Cerebellar cortex (tissue), 1 donor: Measurements from ENCODE around the gene PPA2.
"Not testable (repeated sequence)": the region's sequence is repeated elsewhere in the genome, so short reads cannot be mapped to it uniquely, and the experiment has no call there.

Source experiments
- DNase-seq: peaks from one replicate; pipeline ENCODE4 v3.0.0-alpha.2; 2015; ENCODE audit warnings: low spot score

The PPA2 gene

GRCh38 chr4:105473324-105474098, at the start of gene PPA2:
Gene PPA2 (minus strand): TSS chr4:105474062. CDS start chr4:105474050, 12 bp downstream.
- peak; percentile 86 for DNase-seq

DNA sequence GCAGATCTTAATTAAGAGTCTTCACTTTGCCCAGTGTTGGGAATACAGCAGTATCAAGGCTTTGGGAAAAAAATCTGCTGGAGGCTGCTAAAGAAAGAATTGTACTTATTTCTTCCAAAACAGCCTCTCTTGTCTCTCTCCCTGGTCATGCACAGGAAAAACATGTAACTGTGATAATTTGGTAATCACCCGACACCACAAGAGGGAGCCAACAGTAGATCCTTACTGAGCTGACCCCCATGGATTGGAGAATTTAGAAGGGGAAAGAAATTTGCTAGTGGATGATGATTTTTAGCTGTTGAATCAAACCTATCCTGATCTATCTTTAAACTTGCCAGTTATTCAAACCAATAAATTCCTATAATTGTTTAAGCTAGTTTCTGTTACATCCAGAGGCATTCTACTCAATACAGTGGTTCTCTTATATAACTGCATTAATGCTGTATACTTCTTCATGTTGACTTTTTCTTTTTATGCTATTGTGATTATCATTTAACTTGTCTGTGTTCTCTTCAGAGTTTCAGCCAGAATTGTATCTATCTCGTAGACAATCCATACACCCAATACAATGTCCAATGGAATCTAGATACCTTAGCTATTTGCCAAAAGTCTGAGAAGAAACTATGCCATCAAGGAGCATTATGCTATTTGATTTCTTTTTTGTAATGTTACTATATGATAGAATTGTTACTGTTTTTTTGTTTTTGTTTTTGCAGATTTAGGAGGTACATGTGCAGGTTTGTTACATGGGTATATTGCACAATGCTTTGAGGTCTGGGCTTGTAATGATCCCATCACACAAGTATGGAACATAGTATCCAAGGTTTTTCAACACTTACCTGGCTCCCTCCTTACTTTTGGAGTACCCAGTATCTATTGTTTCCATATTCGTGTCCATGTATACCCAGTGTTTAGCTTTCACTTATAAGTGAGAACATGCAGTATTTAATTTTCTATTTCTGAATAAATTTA, 47.2 kb upstream of the PPA2 start:
- peak; percentile 52 for DNase-seq

- DNase-seq: no peak
These were observed 36.4 kb upstream of the PPA2 start for GRCh38 chr4:105510245-105510644.

- no peak for DNase-seq
These were observed 35.9 kb upstream of the PPA2 start for GRCh38 chr4:105509714-105510113.

DNA sequence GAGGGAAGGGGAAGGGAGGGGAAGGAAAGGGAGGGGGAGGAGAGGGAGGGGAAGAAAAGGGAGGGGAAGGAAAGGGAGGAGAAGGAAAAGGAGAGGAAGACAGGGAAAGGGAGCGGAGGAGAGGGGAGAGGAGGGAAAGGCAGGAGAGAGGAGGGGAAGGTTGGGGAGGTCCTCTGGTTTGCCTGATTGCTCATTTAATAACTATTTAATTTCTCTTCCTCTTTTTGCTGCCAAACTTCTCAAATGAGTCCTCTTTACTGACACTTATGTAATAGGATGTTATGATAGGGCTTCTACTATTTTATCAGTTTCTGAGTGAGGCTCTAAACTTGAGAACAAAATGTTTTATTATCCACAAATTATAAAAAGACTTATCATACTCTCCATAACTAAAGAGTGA, 35.4 kb upstream of the PPA2 start:
- DNase-seq: no peak

DNA sequence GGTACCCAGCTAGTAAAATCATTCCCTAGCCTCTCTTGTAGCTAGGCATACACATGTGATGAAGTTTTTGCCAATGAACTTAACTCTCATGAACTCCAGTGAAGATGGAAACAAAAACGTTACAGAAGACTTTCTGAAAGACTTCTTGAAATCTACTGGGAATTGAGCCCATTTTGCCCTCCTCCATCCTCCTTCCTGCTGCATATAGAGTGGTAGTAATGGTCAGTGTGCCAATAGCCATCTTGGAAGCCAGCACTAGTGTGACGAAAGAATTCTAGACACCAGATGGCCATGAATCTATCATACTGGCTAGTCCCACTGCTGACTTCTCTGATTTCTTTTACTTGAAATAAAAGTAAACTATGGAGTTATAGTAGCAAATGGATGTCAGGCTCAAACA, 30.9 kb upstream of the PPA2 start:
- DNase-seq: no peak

DNA sequence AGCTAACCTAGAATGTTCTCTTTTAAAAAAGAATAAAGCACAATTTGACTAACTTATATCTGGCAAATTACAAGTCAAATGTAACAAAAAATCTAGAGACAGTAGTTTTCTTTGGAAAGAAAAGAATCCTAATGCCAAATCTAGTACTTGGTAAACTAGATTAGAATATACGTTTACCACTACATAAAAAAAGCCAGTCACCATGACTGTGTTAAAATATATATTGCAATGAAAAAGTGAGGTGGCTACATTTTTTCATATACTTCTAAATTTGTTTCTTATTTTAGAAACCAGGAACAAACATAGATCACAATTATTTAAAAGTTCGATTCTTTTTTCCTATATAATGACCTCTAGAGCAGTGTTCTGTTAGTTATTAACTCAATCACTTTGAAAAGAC, 29.6 kb upstream of the PPA2 start:
- DNase-seq: no peak

- no peak for DNase-seq
These were observed 23.0 kb upstream of the PPA2 start for GRCh38 chr4:105496899-105497298.

DNA sequence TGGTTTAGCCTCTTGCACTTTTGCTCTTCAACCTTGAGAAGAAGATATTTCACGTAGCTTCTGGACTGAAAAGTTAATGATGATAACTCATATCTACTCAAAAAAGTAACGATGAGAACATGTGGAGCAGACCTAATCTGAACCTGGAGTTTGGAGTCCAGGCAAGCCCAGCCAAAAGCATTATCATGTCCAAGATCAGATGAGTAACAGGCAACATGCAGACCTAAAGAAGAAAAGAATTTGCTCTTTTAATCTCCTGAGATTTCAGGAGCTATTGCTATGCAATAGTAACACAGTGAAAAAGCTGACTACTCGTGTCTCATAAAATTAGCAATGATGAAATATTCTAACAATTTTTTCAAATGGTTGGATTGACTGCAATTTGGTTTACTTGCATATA, 21.8 kb upstream of the PPA2 start:
- no peak for DNase-seq

DNA sequence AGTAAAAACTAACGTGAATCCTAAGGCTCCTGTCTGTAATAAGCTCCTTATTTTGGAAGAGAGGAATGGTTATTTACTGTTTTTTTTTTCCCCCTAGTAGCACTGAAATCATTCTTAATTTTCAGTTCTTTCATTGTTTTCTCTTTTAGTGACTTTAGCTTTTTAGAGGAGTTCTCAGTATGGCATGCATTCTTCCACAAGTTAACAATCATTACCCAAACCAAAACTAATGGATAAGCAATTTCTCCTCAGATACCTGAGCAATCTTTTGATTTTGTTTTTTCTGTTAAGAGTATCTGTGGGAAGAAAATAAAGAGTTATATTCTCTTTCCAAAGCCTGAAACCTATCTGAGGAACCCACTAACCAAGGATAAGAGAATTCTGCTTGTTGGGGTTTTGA, 16.7 kb upstream of the PPA2 start:
- DNase-seq: no peak

- DNase-seq: no peak
These were observed 10.0 kb upstream of the PPA2 start for GRCh38 chr4:105483840-105484239.

- peak; percentile 76 for DNase-seq
These were observed 247 bp upstream of the PPA2 start for GRCh38 chr4:105474099-105474518.

- no peak for DNase-seq
These were observed 965 bp downstream of the PPA2 start for GRCh38 chr4:105472871-105473323.

DNA sequence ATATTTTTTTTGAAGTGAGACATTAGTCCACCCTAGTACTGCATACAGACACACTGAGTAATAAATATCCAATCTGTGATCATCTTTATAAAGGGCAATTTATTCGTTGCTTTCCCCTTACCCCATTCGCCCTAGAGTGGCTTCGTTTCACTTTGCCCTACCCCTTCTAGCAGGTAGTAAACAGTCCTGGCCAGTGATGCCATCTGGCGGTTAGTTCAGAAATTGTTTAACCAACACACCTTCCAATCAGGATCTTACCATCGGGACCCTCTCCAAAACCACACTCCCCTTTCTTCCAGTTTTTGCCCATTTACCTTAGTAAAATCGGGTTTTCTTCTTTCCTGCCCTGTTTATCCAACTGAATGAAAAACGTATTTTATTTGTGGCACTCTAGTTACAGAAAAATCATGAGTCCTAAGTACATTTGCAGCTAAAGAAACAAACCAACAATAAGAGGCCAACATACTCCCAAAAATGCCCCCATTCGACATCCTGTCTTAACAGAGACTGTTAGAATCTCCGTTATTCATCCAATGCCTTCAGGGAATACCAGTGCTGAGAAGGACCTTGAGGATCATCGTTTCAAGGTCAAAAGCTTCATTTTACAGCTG, 2.2 kb downstream of the PPA2 start:
- peak; percentile 82 for DNase-seq

GRCh38 chr4:105470766-105471165, 3.1 kb downstream of the PPA2 start:
- no peak for DNase-seq

DNA sequence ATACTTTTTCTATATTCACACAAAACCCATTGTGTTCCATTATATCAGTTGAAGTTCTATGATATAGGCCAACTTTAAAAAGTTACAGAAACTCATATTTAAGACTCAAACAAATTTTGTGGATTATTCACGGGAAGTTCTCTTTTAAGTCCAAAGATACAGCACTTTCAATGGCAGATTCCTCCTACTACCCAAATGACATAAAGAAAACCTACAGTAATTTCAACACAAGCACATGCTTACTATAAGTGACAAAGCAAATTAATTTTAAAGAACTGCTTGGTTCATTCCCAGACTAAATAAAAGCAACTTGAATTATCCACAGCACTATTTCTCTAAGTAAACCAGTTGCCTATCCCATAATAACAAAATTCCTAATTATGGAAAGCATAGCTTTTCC, 4.1 kb downstream of the PPA2 start:
- DNase-seq: no peak

- DNase-seq: no peak
These were observed 7.3 kb downstream of the PPA2 start for GRCh38 chr4:105466580-105466979.

DNA sequence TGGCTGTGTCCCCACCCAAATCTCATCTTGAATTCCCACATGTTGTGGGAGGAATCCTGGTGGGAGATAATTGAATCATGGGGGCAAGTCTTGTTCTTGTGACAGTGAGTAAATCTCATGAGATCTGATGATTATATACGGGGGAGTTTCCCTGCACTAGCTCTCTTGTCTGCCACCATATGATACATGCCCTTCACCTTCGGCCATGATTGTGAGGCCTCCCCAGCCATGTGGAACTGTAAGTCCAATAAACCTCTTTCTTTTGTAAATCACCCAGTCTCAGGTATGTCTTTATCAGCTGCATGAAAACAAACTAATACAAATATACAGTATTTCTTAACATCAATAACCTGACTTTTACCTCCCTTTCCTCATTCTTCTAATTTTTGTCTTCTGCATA, 9.3 kb downstream of the PPA2 start:
- DNase-seq: not testable (repeated sequence)

GRCh38 chr4:105462576-105462975, 11.3 kb downstream of the PPA2 start:
- no peak for DNase-seq

GRCh38 chr4:105461621-105462382, 12.1 kb downstream of the PPA2 start:
- no peak for DNase-seq

- DNase-seq: no peak
These were observed 12.6 kb downstream of the PPA2 start for GRCh38 chr4:105461221-105461620.

DNA sequence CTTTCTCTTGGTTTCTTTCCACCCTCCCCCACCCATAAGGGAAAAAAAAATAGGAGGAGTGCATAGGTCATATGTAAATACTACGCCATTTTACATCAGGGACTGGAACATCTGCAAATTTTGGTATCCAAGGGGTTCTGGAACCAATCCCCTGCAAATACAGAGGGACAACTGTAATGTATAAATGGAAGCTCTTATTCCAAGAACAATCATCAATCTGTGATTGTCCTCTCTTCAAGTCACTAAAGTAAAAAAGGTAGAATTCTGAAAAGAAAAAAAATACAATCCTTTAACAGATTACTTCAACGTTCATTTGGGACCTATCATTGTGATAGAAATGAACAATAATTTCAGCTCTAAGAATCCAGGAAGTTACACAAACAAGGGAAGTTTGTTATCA, 13.6 kb downstream of the PPA2 start:
- no peak for DNase-seq
